HG03025 (cell line): ENCODE data around the gene C10orf143.

Experiments
- ATAC-seq: cut with Tn5 transposase; IDR thresholded peaks from one replicate; pipeline ENCODE4 v1.9.1; 2021; ENCODE audit warnings: mild to moderate bottlenecking, moderate library complexity; ENCODE audit not compliant: unreplicated experiment, low FRiP score

The C10orf143 gene

GRCh38 chr10:130018730-130019185 is 91.9 kb downstream of the C10orf143 start:
- ATAC-seq = no peak

GRCh38 chr10:130018265-130018664 is 92.4 kb downstream of the C10orf143 start:
- no peak for ATAC-seq

DNA sequence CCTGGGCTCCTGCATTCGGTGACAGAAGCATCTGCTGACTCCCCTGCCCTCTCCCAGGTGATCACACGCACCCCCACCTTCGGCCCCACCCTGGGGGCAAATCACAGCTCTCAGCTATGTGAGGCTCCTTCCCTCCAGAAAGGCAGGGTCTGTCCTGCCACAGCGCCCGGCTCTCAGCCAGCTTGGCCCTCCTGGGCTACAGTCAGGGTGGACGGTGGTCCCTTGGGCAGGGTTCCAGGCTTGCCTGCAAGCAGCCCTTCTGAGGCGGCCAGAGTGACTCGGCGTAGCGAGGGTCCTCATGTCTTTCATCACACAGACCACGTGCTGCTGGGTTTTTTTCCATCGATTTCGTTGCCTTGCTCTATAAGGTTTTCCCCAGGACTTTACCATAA is 93.0 kb downstream of the C10orf143 start:
- ATAC-seq = no peak

DNA sequence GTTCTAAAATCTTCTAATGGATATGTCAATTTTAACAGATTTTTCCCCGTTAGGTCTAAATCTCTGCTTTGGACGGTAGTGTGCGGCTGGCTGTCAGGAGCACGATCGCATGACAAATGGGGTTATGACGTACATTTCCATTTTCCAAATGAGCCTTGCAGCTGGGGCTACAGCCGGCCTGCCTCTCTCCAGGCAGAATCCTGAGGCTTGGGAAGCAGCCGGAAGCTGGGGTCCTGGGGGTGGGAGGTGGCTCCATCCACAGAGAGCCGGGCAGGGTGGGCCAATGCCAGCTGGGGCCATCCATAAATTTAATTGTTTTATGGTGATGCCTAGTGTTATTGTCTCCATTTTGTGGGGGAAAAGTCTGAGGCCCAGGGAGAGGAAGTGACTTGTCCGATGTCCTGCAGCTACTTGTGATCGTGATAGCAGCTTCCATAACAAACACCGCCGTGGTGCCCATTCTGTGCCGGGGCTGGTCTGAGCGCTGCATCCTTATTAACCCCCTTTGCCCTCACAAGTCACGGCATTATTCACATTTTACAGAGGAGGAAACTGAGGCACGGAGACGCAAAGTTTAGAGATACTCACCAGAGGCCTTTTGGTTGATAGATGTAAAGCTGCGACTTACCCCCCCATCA is 93.5 kb downstream of the C10orf143 start:
- no peak for ATAC-seq

- ATAC-seq = no peak
These were observed 94.5 kb downstream of the C10orf143 start for GRCh38 chr10:130016095-130016494.

DNA sequence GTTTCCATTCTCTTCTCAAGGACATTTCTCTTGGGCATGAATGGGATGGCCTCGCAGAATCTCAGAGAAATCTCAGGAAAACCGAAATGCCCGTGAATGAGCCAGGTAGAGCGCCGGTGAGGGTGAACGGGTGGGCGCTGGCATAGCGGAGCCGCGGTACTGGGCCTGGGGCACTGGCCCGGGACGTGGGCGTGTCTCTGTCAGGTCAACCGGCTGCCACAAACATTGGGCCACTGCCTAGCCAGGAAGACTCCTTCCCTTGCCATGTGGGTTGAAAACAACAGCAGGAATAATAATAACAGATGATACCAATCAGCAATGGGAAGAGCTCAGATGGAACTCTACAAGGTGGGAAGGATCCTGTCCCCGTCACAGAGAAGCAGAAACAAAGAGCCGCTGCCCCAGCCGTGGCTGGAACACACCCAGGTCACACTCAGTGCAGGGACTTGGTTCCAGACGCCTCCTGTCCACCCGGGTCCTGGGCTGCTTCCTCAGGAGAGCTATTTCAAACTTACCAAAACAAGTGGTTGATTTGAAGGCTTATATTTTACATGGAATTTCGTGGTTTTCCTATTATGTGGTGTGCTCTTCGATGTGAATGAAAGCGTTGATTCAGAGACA is 95.4 kb downstream of the C10orf143 start:
- ATAC-seq = no peak

GRCh38 chr10:130014263-130015074 is 96.2 kb downstream of the C10orf143 start:
- ATAC-seq = no peak
